ENCODE measurements around the gene IL1RAPL2.
"Not testable (repeated sequence)": the region's sequence is repeated elsewhere in the genome, so short reads cannot be mapped to it uniquely, and the experiment has no call there.

IL1RAPL2 gene

GRCh38 chrX:105018865-105019264 lies 452.9 kb downstream of the IL1RAPL2 start:
- DNase-seq (ENCODE audit: low read depth) = no peak

GRCh38 chrX:105028962-105029361 lies 463.0 kb downstream of the IL1RAPL2 start:
- DNase-seq (ENCODE audit: low read depth) = not testable (repeated sequence)

- DNase-seq (ENCODE audit: low read depth) = no peak
These were observed 472.8 kb downstream of the IL1RAPL2 start for GRCh38 chrX:105038672-105039328.

GRCh38 chrX:105050921-105051320 lies 484.9 kb downstream of the IL1RAPL2 start:
- DNase-seq (ENCODE audit: low read depth) = no peak

- DNase-seq (ENCODE audit: low read depth) = no peak
These were observed 485.4 kb downstream of the IL1RAPL2 start for GRCh38 chrX:105051364-105051763.

- DNase-seq (ENCODE audit: low read depth) = no peak
These were observed 486.9 kb downstream of the IL1RAPL2 start for GRCh38 chrX:105052926-105053325.

GRCh38 chrX:105063743-105064142 lies 497.7 kb downstream of the IL1RAPL2 start:
- no peak for DNase-seq (ENCODE audit: low read depth)

- DNase-seq (ENCODE audit: low read depth) = no peak
These were observed 532.2 kb downstream of the IL1RAPL2 start for GRCh38 chrX:105098201-105098600.

- DNase-seq (ENCODE audit: low read depth) = no peak
These were observed 532.8 kb downstream of the IL1RAPL2 start for GRCh38 chrX:105098812-105099211.

- no peak for DNase-seq (ENCODE audit: low read depth)
These were observed 535.4 kb downstream of the IL1RAPL2 start for GRCh38 chrX:105101378-105101777.

GRCh38 chrX:105109936-105110335 lies 543.9 kb downstream of the IL1RAPL2 start:
- DNase-seq (ENCODE audit: low read depth) = no peak

- DNase-seq (ENCODE audit: low read depth) = no peak
These were observed 548.6 kb downstream of the IL1RAPL2 start for GRCh38 chrX:105114554-105115130.

GRCh38 chrX:105115596-105116320 lies 549.8 kb downstream of the IL1RAPL2 start:
- DNase-seq (ENCODE audit: low read depth) = not testable (repeated sequence)

- no peak for DNase-seq (ENCODE audit: low read depth)
These were observed 550.5 kb downstream of the IL1RAPL2 start for GRCh38 chrX:105116486-105116885.

GRCh38 chrX:105117621-105118020 lies 551.6 kb downstream of the IL1RAPL2 start:
- DNase-seq (ENCODE audit: low read depth) = no peak

GRCh38 chrX:105120463-105120862 lies 554.5 kb downstream of the IL1RAPL2 start:
- DNase-seq (ENCODE audit: low read depth) = no peak

GRCh38 chrX:105121186-105121585 lies 555.2 kb downstream of the IL1RAPL2 start:
- no peak for DNase-seq (ENCODE audit: low read depth)

GRCh38 chrX:105126201-105126600 lies 560.2 kb downstream of the IL1RAPL2 start:
- DNase-seq (ENCODE audit: low read depth) = no peak

GRCh38 chrX:105134273-105134672 lies 568.3 kb downstream of the IL1RAPL2 start:
- no peak for DNase-seq (ENCODE audit: low read depth)

GRCh38 chrX:105136786-105137185 lies 570.8 kb downstream of the IL1RAPL2 start:
- no peak for DNase-seq (ENCODE audit: low read depth)

GRCh38 chrX:105150036-105150435 lies 584.0 kb downstream of the IL1RAPL2 start:
- DNase-seq (ENCODE audit: low read depth) = no peak

GRCh38 chrX:105150557-105150956 lies 584.6 kb downstream of the IL1RAPL2 start:
- DNase-seq (ENCODE audit: low read depth) = no peak

- DNase-seq (ENCODE audit: low read depth) = no peak
These were observed 601.2 kb downstream of the IL1RAPL2 start for GRCh38 chrX:105167233-105167632.
